B cell (primary cell): ENCODE measurements around the gene NR6A1.

ENCODE experiments used
- CTCF ChIP-seq: fragments of 200-600 bp; IDR thresholded peaks from one replicate; pipeline ENCODE4 v1.8.0; 2022; ENCODE audit warnings: antibody characterized with exemption, mild to moderate bottlenecking
- EZH2 ChIP-seq: IDR thresholded peaks from 2 replicates; pipeline ENCODE4 v1.6.1; 2012; ENCODE audit warnings: borderline replicate concordance, low read depth, mild to moderate bottlenecking, moderate library complexity, low read length; ENCODE audit not compliant: insufficient read depth, poor library complexity, severe bottlenecking

GRCh38 chr9:124596172-124596839 is 174.8 kb downstream of the NR6A1 start:
- TF ChIP-seq CTCF (no peak), EZH2 (no peak)
